HCT116 (cell line): Measurements from ENCODE around the gene HCN2. TPM values are rescaled to one million over a fixed set of nuclear protein-coding genes. Genes with fewer than 3 reads are reported as not detected.

Experiments
- ATAC-seq: fragments of 200-7000 bp; cut with Tn5 transposase; 2 replicates; pipeline ENCODE4 v1.9.1; 2020; ENCODE audit warnings: mild to moderate bottlenecking, moderate library complexity
- BruUV-seq: library from RNA; stranded (reverse); fragments of 400-500 nt; replicated peaks from 2 replicates; lab custom pipeline; 2021; lab: Mats Ljungman, UMichigan
- CTCF ChIA-PET: fragments of 300-600 bp; sonication (Branson Sonifier 250); formaldehyde crosslinking; loops from one replicate; lab custom pipeline; 2021; ENCODE audit warnings: antibody characterized with exemption; lab: Charles Lee
- POLR2A ChIA-PET: fragments of 300-600, 350-600 bp; sonication (Branson Sonifier 250); formaldehyde crosslinking; loops from one replicate; lab custom pipeline; 2021; ENCODE audit warnings: antibody characterized with exemption; lab: Charles Lee
- RAD21 ChIA-PET, 2 experiments: fragments of 300-600 bp; sonication (Branson Sonifier 250); formaldehyde crosslinking; loops; one replicate each; lab custom pipeline; 2023; ENCODE audit warnings: low total read pairs in 2 of 2; ENCODE audit not compliant: uncharacterized antibody in 2 of 2, unreplicated experiment in 2 of 2, low non-redundant PET in 1 of 2; lab: Charles Lee
- DNase-seq: peaks from one replicate; pipeline ENCODE4 v3.0.0-alpha.2; 2010; ENCODE audit warnings: low read depth, low spot score
- H2AFZ ChIP-seq: fragments of 200-600 bp; shearing (Covaris generic), sonication (generic); 2 replicates; pipeline ENCODE4 v1.6.1; 2017; ENCODE audit warnings: low read depth, mixed run types, mixed read lengths, antibody characterized with exemption, low read length; ENCODE audit not compliant: poor library complexity, severe bottlenecking
- H3K27ac ChIP-seq: 2 replicates; pipeline ENCODE4 v1.5.1; 2012; ENCODE audit warnings: low read depth, low read length
- H3K27me3 ChIP-seq: fragments of 200-600 bp; sonication (generic); 2 replicates; pipeline ENCODE4 v1.6.1; 2016; ENCODE audit warnings: mixed run types, low read length, mixed read lengths; ENCODE audit not compliant: insufficient read depth
- H3K36me3 ChIP-seq, 2 experiments: fragments of 200-500 bp in 1 of 2; fragments of 200-600 bp in 1 of 2; sonication (Bioruptor generic) in 1 of 2; sonication (generic) in 1 of 2; 2 replicates each; pipeline versions ENCODE4 v1.5.1 to v1.6.1; 2014 to 2016; ENCODE audit warnings: low read length in 2 of 2, inconsistent platforms in 1 of 2, mixed read lengths in 1 of 2, mixed run types in 1 of 2; ENCODE audit not compliant: insufficient read depth in 2 of 2, control insufficient read depth in 1 of 2
- H3K4me1 ChIP-seq, 2 experiments: fragments of 200-600 bp in 1 of 2; sonication (generic) in 1 of 2; 2 replicates each; pipeline versions ENCODE4 v1.5.1 to v1.6.1; 2012 to 2017; ENCODE audit warnings: low read length in 2 of 2, inconsistent platforms in 1 of 2, mild to moderate bottlenecking in 1 of 2, mixed read lengths in 1 of 2, mixed run types in 1 of 2, moderate library complexity in 1 of 2; ENCODE audit not compliant: insufficient read depth in 2 of 2, control insufficient read depth in 1 of 2
- H3K4me2 ChIP-seq: fragments of 200-600 bp; sonication (generic); 2 replicates; pipeline ENCODE4 v1.6.1; 2017; ENCODE audit warnings: mixed run types, low read length, mixed read lengths
- H3K4me3 ChIP-seq, 2 experiments: fragments of 200-600 bp in 1 of 2; sonication (generic) in 1 of 2; replicated peaks in 1 of 2; 2 replicates each; pipeline ENCODE4 v1.5.1; 2011 to 2016; ENCODE audit warnings: low read length in 2 of 2, control low read depth in 1 of 2, low read depth in 1 of 2, mild to moderate bottlenecking in 1 of 2, mixed read lengths in 1 of 2, mixed run types in 1 of 2
- H3K79me2 ChIP-seq: fragments of 200-600 bp; sonication (generic); 2 replicates; pipeline ENCODE4 v1.6.1; 2017; ENCODE audit warnings: mild to moderate bottlenecking, mixed run types, low read length, moderate library complexity, mixed read lengths; ENCODE audit not compliant: insufficient read depth
- H3K9ac ChIP-seq: fragments of 200-600 bp; sonication (generic); 2 replicates; pipeline ENCODE4 v1.6.1; 2016; ENCODE audit warnings: low read length, mixed read lengths
- H3K9me2 ChIP-seq: fragments of 200-600 bp; sonication (generic), shearing (Covaris generic); 2 replicates; pipeline ENCODE4 v1.6.1; 2017; ENCODE audit warnings: mixed run types, mild to moderate bottlenecking, moderate library complexity; ENCODE audit not compliant: insufficient read depth
- H3K9me3 ChIP-seq, 2 experiments: fragments of 200-500 bp in 1 of 2; fragments of 200-600 bp in 1 of 2; sonication (Bioruptor generic) in 1 of 2; sonication (generic) in 1 of 2; 2 replicates each; pipeline ENCODE4 v1.6.1; 2014 to 2017; ENCODE audit warnings: low read length in 2 of 2, mixed read lengths in 2 of 2, inconsistent platforms in 1 of 2, low read depth in 1 of 2, mild to moderate bottlenecking in 1 of 2, mixed run types in 1 of 2, moderate library complexity in 1 of 2; ENCODE audit not compliant: control insufficient read depth in 1 of 2, insufficient read depth in 1 of 2
- H4K20me1 ChIP-seq: fragments of 200-600 bp; sonication (generic), shearing (Covaris generic); 2 replicates; pipeline ENCODE4 v1.6.1; 2017; ENCODE audit warnings: mixed run types, mild to moderate bottlenecking, moderate library complexity; ENCODE audit not compliant: insufficient read depth
- CEBPB ChIP-seq: IDR thresholded peaks from 2 replicates; pipeline ENCODE4 v1.6.1; 2012; ENCODE audit warnings: low read depth
- EGR1 ChIP-seq: IDR thresholded peaks from 2 replicates; pipeline ENCODE4 v1.6.1; 2012; ENCODE audit warnings: low read depth
- EZH2phosphoT487 ChIP-seq: fragments of 200-600 bp; IDR thresholded peaks from 2 replicates; pipeline ENCODE4 v1.6.1; 2018; ENCODE audit warnings: antibody characterized with exemption, borderline replicate concordance
- POLR2AphosphoS5 ChIP-seq: IDR thresholded peaks from 2 replicates; pipeline ENCODE4 v1.6.1; 2011; ENCODE audit warnings: mild to moderate bottlenecking, low read depth, low read length, moderate library complexity
- SP1 ChIP-seq: IDR thresholded peaks from 2 replicates; pipeline ENCODE4 v1.6.1; 2012; ENCODE audit warnings: low read depth
- TCF7L2 ChIP-seq: IDR thresholded peaks from 2 replicates; pipeline ENCODE4 v1.7.0; 2011; ENCODE audit warnings: borderline replicate concordance, inconsistent platforms; ENCODE audit not compliant: insufficient read depth, insufficient read length; ENCODE audit errors: extremely low read depth
- ZBTB33 ChIP-seq: IDR thresholded peaks from 2 replicates; pipeline ENCODE4 v1.6.1; 2011; ENCODE audit warnings: mild to moderate bottlenecking, low read length, moderate library complexity; ENCODE audit not compliant: insufficient replicate concordance; ENCODE audit errors: extremely low read depth
- ZNF274 ChIP-seq: fragments of 200-500 bp; sonication (Bioruptor generic); IDR thresholded peaks from 2 replicates; pipeline ENCODE4 v1.6.1; 2014; ENCODE audit warnings: mild to moderate bottlenecking, low read depth, low read length, inconsistent platforms
- intact Hi-C: fragments of 100-400 bp; cut with micrococcal nuclease; formaldehyde crosslinking; loops from 2 replicates; pipeline ENCODE4 v1.10.0; 2022
- total RNA-seq: library from RNA; stranded (reverse); gene quantifications from one replicate; pipeline ENCODE4 v1.2.1, GENCODE V29; 2021; ENCODE audit not compliant: unreplicated experiment

The HCN2 gene
- total RNA-seq, 1 experiment from 2014 or later, result 2.4 TPM

DNA sequence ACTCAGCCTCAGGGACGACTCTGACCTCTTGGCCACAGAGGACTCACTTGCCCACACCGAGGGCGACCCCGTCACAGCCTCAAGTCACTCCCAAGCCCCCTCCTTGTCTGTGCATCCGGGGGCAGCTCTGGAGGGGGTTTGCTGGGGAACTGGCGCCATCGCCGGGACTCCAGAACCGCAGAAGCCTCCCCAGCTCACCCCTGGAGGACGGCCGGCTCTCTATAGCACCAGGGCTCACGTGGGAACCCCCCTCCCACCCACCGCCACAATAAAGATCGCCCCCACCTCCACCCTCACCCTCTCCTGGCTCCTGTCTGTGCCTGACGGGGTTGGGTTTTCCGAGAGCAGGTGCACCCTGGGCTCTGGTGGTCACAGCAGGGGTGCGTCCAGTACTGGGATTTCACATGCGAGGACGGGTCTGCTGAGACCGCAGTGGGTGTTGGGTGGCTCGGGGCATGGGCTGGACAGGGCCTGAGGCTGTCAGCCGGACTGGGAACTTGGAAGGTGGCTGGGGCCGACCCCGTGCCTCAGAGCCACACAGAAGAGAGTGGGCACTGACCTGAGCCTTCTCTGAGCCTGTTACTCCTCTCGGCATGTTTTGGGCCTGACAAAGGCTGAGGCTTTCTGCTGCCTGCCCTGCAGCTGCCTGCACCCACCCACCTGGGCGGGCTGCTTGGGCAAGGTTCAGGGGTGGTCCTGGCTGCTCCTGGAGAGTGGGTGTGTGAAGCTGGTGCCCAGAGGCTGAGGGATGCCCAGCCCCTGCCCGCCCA is 6.3 kb upstream of the HCN2 start (continued):
- no peak for TF ChIP-seq ZNF274

DNA sequence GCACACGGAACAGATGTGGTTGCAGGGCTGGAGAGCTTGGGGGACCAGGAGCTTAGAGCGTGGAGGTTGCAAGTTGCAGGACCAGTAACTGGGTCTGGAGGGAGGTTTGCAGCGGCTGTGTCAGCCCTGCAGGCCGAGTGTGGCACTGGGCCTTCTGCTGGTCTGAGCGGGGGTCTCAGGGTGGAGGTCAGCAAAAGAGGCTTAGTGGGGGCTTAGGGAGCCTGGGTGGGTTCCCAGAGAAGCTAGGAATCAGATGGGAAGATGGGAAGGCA is 5.8 kb upstream of the HCN2 start:
- Histone ChIP-seq H3K9me2 (no peaks in the 10 kb centered on the region), H4K20me1 (no peaks in the 10 kb centered on the region), H3K4me3 (no peak overlapping the region), H3K4me2 (no peak overlapping the region), H3K4me1 (peaks cover 11 to 17% of the 10 kb centered on the region in 2 experiments), H3K9ac (no peak overlapping the region), H3K36me3 (peaks cover 14 to 23% of the 10 kb centered on the region in 2 experiments), H3K27ac (peak overlapping the region; percentile 26; the same call in 1 of the 2 replicates)
- ATAC-seq, result peak; percentile 5; the same call in 1 of the 2 replicates
- CTCF ChIA-PET, result interaction anchor here (0.7 to 1.2 kb wide), 5 partner anchors 10 to 148 kb away, joined by 3 to 4 read pairs (median 4); partner anchors contain the start of gene RNF126
- RAD21 ChIA-PET, result no interaction called here
- BruUV-seq, result no TSS peak
- no peak for DNase-seq
- intact Hi-C loops, result no loop called here
- POLR2A ChIA-PET, result no interaction called here
- TF ChIP-seq EGR1 (no peak), SP1 (no peak), EZH2phosphoT487 (no peak), POLR2AphosphoS5 (no peak), CEBPB (no peak), ZBTB33 (no peak), TCF7L2 (no peak)
- TF ChIP-seq, all 23 proteins: peak for 0
- H3K27me3 ChIP-seq, result no peaks in the 10 kb centered on the region
- peaks cover 21% of the 10 kb centered on the region for H3K79me2 ChIP-seq
- no peaks in the 10 kb centered on the region for H3K9me3 ChIP-seq
- H2AFZ ChIP-seq, result no peak overlapping the region
